ENCODE results near the gene TRPV4.

DNA sequence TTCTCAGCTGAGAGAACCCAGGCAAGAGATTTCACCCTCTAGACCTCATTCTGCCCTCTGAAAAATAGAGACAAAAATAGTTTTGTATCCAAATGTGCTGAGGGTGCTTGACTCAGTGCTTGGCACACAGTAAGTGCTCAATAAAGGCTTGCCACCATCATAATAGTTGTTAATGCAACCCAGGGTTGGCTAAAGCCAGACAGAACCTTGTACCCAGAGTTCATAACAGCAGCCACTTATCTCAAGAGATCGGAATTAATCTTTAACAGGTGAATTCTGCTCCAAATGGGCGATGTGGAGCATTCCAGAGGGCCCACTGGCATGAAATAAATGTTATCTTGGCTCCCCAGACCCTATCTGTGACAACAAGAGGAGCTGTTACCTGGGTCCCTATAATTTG is 2.9 kb downstream of the TRPV4 start:
- TF ChIP-seq POLR2AphosphoS5 (IDR thresholded peaks at IDR 0.05; ENCODE audit: borderline replicate concordance, low read depth, low read length): no peak
- TF ChIP-seq EZH2 (IDR thresholded peaks at IDR 0.05): no peak

Measured in SK-N-MC (cell line).